HG02840 (cell line): ENCODE results near the gene CDHR3.

Experiments
- ATAC-seq: cut with Tn5 transposase; IDR thresholded peaks from one replicate; pipeline ENCODE4 v1.9.1; 2021; ENCODE audit warnings: mild to moderate bottlenecking, moderate library complexity, moderate number of reproducible peaks; ENCODE audit not compliant: unreplicated experiment, low FRiP score

Gene CDHR3

DNA sequence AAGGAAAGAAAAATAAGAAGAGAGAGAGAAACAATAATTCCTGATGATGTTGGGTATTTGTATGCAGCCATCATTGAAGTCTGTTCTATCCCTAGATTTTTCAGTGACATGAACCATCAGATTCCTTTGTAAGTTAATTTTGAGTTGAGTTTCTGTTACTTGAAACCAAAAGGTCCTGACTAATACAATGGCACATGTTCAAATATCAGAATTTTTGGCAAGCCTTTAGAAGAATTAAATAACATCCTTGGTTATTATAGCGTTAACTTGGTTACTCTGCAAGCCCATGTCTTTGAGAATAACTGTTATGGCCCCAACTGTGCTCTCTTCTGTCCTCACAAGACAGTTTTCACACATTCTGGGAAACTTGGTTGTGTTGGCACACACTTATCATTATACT lies 82.5 kb downstream of the CDHR3 start:
- no peak for ATAC-seq

DNA sequence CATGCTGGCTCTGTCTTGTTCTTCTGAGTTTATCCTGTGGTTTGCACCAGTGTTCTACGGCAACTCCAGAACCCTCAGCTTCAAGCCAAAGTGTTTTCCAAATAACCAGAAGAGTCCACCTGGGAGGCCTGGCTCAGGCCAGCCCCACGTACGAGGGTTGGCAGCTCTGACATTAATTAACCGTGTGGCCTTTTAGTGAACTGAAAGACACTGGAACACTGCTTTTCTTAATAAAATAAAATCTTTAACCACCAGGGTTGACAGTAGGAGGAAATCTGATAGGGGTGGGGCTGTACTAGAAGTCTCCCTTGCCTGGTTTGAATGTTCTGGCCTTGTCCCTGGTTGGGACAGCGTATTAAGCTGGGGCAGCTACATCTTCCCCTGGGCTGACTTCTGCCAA lies 84.1 kb downstream of the CDHR3 start:
- no peak for ATAC-seq

GRCh38 chr7:106047818-106048705 lies 85.0 kb downstream of the CDHR3 start:
- ATAC-seq, result no peak

- ATAC-seq, result no peak
Measured at GRCh38 chr7:106048706-106049020, 85.6 kb downstream of the CDHR3 start.

DNA sequence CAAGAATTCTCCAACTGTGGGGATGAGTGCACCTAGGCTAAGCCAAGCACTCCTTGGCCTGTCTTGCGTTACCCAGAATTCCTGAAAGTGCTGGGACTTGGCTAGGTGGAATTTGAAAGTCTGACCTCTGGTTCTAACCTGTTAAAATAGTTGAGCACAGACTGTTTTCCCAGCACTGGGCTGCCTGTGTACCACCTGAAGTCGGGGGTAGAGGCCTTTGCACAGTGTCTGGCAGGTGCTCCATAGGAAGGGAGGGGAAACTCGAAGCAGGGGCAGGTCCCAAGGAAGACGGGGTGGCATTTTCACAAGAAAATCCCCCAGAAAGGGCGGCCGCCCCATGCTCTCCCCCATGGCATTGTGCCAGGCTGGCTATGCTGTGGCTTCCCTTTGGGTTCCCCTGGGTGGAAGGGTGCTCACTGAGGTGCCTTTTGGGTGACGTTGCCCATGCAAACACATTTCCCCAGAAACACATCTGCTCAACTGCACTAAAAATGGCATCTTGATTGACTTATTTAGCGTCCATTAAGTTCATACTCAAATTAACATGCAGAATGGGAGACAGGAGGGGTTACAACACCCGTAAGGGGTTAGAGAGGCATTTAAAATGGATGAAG lies 86.2 kb downstream of the CDHR3 start:
- ATAC-seq, result no peak

- ATAC-seq, result no peak
Measured at GRCh38 chr7:106050002-106050745, 87.1 kb downstream of the CDHR3 start.

GRCh38 chr7:106050746-106051117 lies 87.7 kb downstream of the CDHR3 start:
- ATAC-seq, result no peak

GRCh38 chr7:106052681-106053080 lies 89.6 kb downstream of the CDHR3 start:
- ATAC-seq, result no peak

DNA sequence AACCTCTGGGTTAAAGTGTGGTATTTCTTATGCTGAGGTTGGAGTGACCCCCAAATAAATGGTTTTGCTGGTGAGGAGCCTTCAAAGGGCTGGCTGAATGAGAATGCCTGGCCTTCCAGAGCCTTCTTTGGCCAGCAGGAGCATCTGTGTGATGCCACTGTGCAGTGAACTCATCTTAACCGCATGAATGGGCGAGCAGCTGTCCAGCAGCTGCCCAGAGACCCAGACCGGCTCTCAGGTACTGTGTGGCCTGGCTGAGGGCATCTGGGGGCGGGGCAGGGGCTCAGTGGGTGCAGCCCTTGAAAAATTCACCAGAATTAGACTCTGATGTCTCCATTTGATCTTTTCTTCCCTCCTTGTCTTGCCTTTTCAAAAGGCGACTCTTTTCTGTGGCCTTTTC lies 90.0 kb downstream of the CDHR3 start:
- ATAC-seq, result no peak

DNA sequence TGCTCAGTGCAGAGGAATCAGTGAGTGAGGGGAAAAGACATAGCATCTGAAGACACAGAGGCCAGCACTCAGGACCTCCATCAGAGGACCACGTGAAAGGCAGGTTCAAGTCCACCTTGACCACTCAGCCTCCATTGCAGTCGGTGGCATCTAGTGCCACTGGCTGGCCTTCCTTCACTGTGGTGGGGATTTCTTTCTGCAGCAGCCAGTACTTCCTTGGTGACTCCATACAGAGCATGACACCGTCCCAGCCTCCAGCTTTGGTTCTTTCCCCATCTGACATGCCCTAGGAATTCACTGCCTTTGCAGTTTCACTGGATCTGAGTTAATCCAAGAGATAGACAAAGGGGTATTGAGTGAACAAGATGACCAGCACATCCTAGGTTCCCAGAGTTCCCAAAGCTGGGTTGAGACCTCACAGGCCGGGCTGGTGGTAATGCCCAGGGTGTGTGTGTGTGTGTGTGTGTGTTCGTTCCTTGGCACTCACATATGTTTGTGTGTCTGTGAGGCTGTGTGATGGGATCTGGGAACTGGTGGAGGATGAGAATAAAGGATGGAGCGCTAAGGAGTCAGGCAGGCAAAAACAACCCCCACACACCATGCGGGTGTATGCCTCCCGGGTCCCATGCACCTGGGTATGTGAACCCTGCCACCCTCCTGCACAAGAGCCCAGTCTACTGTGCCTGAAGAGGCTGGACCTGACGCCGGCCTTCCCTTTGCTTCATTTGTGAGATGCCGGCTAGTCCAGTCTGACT lies 91.3 kb downstream of the CDHR3 start:
- no peak for ATAC-seq

GRCh38 chr7:106054971-106055532 lies 92.0 kb downstream of the CDHR3 start:
- no peak for ATAC-seq

DNA sequence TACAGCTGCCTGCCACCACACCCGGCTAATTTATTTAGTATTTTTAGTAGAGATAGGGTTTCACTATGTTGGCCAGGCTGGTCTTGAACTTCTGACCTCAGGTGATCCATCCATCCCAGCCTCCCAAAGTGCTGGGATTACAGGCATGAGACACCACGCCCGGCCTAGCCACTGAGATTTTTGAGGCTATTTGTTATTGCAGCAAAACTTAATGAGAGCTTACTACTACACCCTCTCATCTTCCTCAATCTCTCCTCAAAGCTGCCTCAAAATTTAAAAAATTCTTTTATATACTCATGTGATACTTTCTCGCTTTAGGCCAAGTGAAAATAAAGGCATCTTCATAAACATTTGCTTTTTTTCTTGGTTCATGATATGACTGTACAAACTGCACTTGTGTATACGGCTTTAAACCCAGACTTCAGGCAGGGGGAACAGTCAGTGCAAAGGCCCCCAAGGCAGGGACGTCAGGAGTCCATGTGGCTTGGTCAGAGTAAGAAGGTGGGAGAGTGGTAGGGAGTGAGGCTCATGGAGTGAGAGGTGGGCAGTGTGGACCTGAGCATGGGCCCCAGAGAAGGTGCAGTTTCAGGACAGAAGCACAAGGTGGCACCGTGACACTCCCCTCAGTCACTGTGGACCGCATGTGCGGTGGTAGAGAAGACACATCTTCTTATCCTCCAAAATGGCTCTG lies 93.6 kb downstream of the CDHR3 start:
- no peak for ATAC-seq

DNA sequence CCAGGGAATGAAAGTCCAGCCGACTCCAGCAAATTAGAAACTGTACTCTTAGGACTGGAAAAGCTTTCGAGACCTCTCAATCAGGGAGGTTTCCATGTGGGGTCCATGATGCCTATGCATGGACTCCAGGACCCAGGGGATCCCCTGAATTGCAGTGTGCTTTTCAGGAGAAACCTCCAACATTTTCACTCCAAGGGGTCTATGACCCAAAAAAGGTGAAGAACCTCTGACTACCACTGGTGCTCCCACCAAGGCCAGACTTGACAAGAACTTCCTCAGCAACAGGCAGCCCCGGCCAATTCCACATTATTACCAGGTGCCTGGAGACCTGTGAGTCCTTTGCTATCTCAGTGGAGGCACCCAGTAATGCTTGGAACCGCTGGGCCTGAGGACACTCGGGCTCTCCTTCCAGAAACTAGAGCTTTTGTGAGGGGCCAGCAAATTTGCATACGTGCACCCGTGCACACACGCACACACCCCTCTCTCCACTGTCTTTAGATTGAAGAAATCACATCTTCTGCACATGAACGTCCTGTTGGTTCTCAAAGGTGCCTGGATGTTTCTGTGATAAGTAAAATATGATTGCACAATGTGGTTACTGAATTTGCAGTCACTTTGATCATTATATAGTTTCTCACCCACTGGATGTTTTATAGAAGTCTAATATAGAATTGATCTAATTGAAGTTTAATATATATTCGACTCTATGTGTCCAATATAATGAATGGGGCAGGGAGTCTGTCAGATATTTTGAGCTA lies 94.3 kb downstream of the CDHR3 start:
- ATAC-seq, result no peak

GRCh38 chr7:106057962-106058927 lies 95.2 kb downstream of the CDHR3 start:
- peak; percentile 64 for ATAC-seq

DNA sequence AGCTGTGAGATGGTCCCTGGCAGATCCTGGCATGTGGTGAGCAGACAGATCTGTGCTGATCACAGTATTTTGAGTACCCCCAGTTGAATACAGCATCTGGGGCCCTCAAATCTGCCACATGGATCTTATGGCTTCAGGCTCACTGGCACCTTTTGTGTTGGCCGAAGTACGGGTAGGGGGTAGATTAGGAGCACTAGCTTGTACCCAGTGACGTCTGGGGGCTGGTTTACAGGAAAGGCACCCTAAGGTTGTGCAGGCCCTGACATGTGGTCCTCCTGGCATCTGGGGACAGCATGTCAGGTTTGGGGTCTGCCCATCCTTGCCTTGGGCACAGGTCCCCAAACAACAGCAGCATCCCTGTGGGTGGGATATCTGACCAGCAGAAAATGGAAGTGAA lies 95.9 kb downstream of the CDHR3 start:
- no peak for ATAC-seq

GRCh38 chr7:106059556-106059955 lies 96.5 kb downstream of the CDHR3 start:
- no peak for ATAC-seq

DNA sequence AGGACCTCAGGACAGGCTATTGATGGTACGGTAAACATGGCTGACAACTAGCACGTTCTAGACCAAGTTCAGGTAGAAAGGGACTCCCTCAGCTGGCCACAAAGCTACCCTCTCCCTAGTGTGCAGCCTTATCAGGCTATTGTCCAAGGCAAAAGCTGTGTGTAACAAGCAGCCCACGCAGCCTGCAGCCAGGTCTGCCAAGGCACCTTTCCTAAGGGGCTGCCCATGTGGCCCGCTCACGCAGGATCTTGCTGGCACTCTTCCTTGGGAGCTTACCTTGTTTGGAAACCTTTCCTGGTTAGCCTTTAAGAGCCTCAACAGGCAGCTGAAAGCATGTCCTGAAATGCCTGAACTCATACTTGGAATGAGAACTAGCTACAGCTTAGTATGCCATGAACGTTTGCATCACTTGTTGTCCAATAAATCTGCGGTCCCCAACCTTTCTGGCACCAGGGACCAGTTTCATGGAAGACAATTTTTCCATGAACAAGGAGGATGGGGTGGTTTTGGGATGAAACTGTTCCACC lies 97.4 kb downstream of the CDHR3 start:
- no peak for ATAC-seq
